Muscle layer of duodenum (tissue), 2 donors: ENCODE data around the gene FOLR3.
"Not testable (repeated sequence)": the region's sequence is repeated elsewhere in the genome, so short reads cannot be mapped to it uniquely, and the experiment has no call there.

Source experiments
- H3K27ac ChIP-seq: one replicate; pipeline ENCODE4 v1.7.0; 2013; ENCODE audit warnings: mild to moderate bottlenecking, low read length
- H3K27me3 ChIP-seq: one replicate; pipeline ENCODE4 v1.7.0; 2013; ENCODE audit warnings: low read depth, mild to moderate bottlenecking, control low read depth, low read length
- H3K36me3 ChIP-seq, 2 donors: one replicate each; pipeline ENCODE4 v1.7.0; 2013; ENCODE audit warnings: low read length in 2 of 2, control low read depth in 1 of 2, mild to moderate bottlenecking in 1 of 2; ENCODE audit not compliant: insufficient read depth in 2 of 2, control insufficient read depth in 1 of 2
- H3K4me1 ChIP-seq, 2 donors: one replicate each; pipeline ENCODE4 v1.7.0; 2013; ENCODE audit warnings: low read length in 2 of 2, mild to moderate bottlenecking in 2 of 2, control low read depth in 1 of 2, moderate library complexity in 1 of 2; ENCODE audit not compliant: insufficient read depth in 2 of 2, control insufficient read depth in 1 of 2
- H3K4me3 ChIP-seq, 2 donors: one replicate each; pipeline ENCODE4 v1.7.0; 2013; ENCODE audit warnings: low read length in 2 of 2, low read depth in 1 of 2, mild to moderate bottlenecking in 1 of 2
- H3K9me3 ChIP-seq, 2 donors: one replicate each; pipeline ENCODE4 v1.7.0; 2013; ENCODE audit warnings: low read length in 2 of 2, control low read depth in 1 of 2, mild to moderate bottlenecking in 1 of 2; ENCODE audit not compliant: control insufficient read depth in 1 of 2
- donor health status: healthy.

The FOLR3 gene

DNA sequence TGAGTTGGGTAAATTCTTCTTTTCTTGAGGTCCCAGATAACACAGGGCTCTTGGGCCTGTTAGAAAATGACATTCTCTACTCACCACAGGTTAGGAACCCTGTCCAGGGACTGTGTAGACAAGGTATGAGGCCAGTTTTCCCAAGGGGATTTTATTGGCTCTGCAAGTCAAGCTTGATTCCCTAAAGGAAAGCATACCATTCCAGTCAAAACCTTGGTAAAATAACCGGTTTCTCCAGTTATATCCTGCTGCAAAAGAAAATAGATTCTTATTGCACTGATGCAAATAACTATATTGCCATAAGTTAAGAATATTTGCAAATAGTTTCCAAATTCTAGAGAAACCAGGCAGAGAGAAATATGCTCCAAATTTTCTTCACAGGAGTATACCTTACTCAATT lies 9.6 kb upstream of the FOLR3 start:
- H3K9me3 ChIP-seq: no peaks in the 10 kb centered on the region
- no peaks in the 10 kb centered on the region for H3K4me1 ChIP-seq
- H3K36me3 ChIP-seq: no peaks in the 10 kb centered on the region
- no peaks in the 10 kb centered on the region for H3K27me3 ChIP-seq
- no peak overlapping the region for H3K27ac ChIP-seq
- no peak overlapping the region for H3K4me3 ChIP-seq

DNA sequence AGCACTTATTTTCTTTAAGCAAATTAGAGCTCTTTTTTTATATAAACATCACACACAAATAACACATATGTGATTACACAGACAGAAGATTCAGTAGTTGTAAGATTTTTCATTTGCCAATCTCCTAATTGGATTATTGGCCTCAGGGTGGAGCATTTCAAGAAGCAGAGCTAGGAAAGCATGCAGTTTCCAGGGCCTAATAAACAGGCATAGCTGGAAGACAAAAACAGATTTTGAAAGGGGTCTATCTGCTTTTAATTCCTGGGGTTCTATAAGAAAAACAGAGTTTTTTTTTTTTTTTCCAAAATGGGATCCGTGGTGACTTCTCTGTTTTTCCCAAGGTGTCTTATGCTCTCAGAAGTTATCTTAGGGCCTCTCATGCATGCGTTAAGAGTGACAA lies 7.6 kb upstream of the FOLR3 start:
- no peaks in the 10 kb centered on the region for H3K4me1 ChIP-seq
- no peak overlapping the region for H3K27ac ChIP-seq
- no peak overlapping the region for H3K4me3 ChIP-seq
- no peaks in the 10 kb centered on the region for H3K36me3 ChIP-seq
- no peaks in the 10 kb centered on the region for H3K9me3 ChIP-seq
- no peaks in the 10 kb centered on the region for H3K27me3 ChIP-seq

DNA sequence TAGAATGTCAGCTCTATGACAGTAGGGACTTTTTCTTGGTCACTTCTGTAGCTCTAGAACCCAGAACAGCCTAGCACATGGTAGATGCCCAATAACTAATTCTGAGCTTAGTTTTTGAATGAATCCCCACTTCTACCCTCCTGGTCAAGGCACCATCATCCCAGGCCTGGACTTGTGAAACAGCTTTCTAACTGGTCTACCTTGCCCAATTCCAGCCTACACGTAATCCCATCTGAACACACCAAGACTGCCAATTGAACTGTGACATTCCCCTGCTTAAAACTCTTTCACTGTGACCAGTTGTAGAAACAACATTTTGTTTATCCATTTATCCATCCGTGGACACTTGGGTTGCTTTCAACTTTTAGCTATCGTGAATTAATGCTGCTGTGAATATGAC lies 6.1 kb upstream of the FOLR3 start:
- Histone ChIP-seq H3K36me3 (no peaks in the 10 kb centered on the region), H3K4me3 (no peak overlapping the region), H3K27ac (no peak overlapping the region), H3K9me3 (no peaks in the 10 kb centered on the region), H3K4me1 (no peaks in the 10 kb centered on the region), H3K27me3 (no peaks in the 10 kb centered on the region)

DNA sequence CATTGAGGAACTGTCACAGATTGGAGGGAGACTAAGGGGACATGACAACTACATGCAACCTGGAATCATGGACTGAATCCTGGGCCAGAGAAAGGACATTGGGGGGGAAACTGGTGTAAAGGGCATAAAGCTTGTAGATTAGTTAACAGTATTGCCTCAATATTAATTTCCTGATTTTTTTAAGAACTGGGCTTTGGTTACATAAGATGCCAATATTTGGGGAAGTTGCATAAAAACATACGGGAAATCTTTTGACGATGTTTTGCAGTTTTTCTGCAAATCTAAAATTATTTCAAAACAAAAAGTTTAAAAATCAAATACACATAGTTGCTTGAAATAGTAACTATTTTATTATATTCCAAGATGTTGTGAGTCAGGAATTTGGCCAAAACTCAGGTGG lies 2.9 kb upstream of the FOLR3 start:
- Histone ChIP-seq H3K4me3 (peak overlapping the region in 1 of 2 donors; percentile 1), H3K9me3 (no peaks in the 10 kb centered on the region), H3K36me3 (no peaks in the 10 kb centered on the region), H3K27me3 (no peaks in the 10 kb centered on the region), H3K4me1 (no peaks in the 10 kb centered on the region), H3K27ac (no peak overlapping the region)

DNA sequence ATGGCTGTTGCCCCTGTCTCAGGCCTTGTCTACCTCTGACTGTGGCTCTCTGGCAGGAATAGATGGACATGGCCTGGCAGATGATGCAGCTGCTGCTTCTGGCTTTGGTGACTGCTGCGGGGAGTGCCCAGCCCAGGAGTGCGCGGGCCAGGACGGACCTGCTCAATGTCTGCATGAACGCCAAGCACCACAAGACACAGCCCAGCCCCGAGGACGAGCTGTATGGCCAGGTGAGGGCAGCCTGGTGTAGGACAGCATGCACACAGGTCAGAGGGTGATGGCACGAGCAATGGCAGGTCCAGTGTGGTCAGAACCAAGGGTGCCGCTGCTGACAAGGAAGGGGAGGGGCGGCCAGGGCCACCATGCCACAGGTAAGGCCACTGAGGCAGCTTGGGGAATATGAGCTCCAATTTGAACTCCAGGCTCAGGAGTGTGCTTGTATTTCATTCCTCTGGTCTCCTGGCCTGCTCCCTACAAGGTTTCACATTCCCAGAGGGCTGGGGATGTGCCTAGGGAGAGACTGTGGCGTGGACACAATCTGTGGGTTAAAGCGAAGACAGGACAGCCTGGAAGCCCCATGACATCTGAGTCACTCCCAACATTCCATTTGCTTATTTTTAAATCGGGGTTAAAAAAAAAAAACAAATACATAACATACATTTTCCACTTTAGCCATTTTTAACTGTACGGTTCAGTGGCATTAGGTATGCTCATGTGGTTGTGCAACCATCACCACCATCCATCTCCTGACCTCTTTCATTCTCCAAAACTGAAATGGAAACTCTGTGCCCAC lies 562 bp downstream of the FOLR3 start:
- Histone ChIP-seq H3K27me3 (no peaks in the 10 kb centered on the region), H3K27ac (no peak overlapping the region), H3K4me1 (no peaks in the 10 kb centered on the region), H3K4me3 (peak overlapping the region in 1 of 2 donors; percentile 35), H3K36me3 (no peaks in the 10 kb centered on the region), H3K9me3 (no peaks in the 10 kb centered on the region)

DNA sequence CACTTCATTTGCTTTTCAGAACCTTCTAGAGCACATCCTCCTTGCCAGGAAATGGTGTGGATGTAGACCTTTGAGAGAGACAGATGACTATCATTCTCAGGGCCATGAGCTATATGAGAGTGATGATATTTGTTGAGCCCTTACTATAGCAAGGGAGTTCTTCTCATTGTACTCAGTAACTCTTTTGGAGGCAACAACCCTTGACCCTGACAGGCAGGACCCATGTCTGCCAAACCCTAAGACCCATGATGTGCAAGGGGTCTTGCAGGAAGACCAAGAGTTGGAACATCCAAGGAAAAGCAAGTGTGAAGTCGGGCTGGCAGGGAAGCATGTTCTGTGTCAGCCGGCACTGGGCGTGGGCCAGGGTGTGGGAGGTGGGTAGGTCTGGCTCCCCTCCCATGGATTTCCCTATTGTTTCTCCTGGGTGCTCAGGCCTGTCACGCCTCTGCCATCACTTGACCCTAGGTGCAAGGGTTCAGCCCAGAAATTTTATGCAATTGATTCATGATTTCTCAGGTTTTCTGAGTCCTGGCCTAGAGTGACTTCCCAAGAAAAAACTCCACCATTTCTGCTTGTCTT lies 1.2 kb downstream of the FOLR3 start:
- Histone ChIP-seq H3K9me3 (no peaks in the 10 kb centered on the region), H3K36me3 (no peaks in the 10 kb centered on the region), H3K27me3 (no peaks in the 10 kb centered on the region), H3K4me3 (peak overlapping the region in 1 of 2 donors; percentile 35), H3K27ac (no peak overlapping the region), H3K4me1 (no peaks in the 10 kb centered on the region)

DNA sequence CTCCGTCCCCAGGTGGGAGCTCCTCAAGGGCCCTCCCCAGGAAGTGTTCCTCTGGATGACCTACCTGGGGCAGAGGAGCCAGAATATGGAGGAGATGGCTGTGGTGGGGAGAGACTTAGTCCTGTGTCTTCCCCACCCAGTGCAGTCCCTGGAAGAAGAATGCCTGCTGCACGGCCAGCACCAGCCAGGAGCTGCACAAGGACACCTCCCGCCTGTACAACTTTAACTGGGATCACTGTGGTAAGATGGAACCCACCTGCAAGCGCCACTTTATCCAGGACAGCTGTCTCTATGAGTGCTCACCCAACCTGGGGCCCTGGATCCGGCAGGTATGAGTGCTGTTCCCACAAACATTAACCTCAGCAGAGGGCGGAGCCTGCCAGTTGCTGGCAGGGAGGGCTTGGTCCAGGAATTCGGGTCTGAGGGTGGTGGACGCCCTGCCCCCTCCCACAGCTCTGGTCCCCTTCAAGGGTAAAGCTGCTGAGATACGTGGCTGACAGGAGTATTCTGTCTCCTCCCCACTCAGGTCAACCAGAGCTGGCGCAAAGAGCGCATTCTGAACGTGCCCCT lies 3.4 kb downstream of the FOLR3 start:
- no peak overlapping the region for H3K4me3 ChIP-seq
- no peak overlapping the region for H3K27ac ChIP-seq
- no peaks in the 10 kb centered on the region for H3K4me1 ChIP-seq
- no peaks in the 10 kb centered on the region for H3K9me3 ChIP-seq
- H3K27me3 ChIP-seq: no peaks in the 10 kb centered on the region
- no peaks in the 10 kb centered on the region for H3K36me3 ChIP-seq

DNA sequence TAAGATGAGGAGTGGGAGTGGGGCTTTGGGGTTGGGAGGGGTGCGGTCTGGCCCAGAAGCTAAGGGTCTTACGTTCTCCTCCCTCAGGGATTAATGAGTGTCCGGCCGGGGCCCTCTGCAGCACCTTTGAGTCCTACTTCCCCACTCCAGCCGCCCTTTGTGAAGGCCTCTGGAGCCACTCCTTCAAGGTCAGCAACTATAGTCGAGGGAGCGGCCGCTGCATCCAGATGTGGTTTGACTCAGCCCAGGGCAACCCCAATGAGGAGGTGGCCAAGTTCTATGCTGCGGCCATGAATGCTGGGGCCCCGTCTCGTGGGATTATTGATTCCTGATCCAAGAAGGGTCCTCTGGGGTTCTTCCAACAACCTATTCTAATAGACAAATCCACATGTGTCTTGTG lies 4.0 kb downstream of the FOLR3 start:
- Histone ChIP-seq H3K27ac (no peak overlapping the region), H3K36me3 (no peaks in the 10 kb centered on the region), H3K4me1 (no peaks in the 10 kb centered on the region), H3K27me3 (no peaks in the 10 kb centered on the region), H3K9me3 (no peaks in the 10 kb centered on the region), H3K4me3 (no peak overlapping the region)

DNA sequence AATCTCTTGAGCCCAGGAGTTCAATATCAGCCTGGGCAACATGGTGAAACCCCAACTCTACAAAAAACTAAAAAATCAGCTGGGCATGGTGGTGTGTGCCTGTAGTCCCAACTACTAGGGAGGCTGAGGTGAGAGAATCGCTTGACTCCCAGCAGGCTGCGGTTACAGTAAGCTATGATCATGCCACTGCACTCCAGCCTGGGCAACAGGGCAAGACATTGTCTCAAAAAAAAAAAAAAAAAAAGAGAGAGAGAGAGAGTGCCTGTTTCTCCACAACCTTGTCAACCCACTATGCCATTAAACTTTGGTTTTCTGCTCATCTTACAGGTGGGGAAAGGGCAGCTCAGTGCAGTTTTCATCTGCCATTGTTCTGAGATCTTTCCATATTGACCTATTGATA lies 5.1 kb downstream of the FOLR3 start:
- Histone ChIP-seq H3K36me3 (no peaks in the 10 kb centered on the region), H3K4me3 (no peak overlapping the region), H3K9me3 (no peaks in the 10 kb centered on the region), H3K27me3 (no peaks in the 10 kb centered on the region), H3K4me1 (no peaks in the 10 kb centered on the region), H3K27ac (no peak overlapping the region)

DNA sequence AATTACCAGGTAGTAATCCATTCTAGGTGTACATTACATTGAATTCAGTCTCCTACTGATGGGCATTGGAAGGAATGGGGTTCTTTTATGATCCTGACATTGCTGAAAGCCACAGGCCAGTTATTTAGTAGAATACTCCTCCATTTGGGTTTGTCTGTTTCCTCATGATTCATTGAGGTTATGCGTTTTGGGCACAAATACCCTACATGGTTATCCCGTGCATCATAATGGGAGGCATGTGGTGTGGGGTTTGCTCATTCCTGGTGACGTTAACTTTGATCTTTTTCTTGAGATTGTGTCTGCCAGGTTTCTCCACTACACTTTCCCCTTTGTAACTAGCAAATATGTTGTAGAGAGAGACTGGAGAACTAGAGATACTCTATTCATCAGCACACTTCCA lies 5.5 kb downstream of the FOLR3 start:
- no peaks in the 10 kb centered on the region for H3K9me3 ChIP-seq
- H3K27me3 ChIP-seq: no peaks in the 10 kb centered on the region
- no peaks in the 10 kb centered on the region for H3K36me3 ChIP-seq
- no peaks in the 10 kb centered on the region for H3K4me1 ChIP-seq
- no peak overlapping the region for H3K4me3 ChIP-seq
- no peak overlapping the region for H3K27ac ChIP-seq

DNA sequence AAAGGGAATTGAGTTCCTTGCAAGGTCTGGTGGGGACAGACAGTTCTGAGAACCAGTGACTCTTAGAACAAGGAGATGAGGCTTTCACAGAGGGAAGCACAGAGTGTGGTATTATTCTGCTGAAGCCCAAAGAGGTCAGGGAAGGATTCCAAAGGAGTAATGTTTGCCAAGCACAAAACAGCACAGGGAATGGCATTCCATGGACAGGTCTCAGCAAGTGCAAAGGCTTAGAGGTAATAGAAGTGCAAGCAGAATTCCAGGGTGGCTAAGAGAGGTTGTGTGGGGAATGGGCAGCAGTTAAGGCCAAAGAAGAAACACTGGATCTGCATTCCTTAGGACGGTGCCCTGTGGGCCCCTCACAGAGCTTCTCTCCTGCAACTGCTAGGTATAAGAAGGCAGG lies 6.6 kb downstream of the FOLR3 start:
- H3K9me3 ChIP-seq, H3K4me1 ChIP-seq, H3K27ac ChIP-seq, H3K4me3 ChIP-seq, H3K27me3 ChIP-seq, H3K36me3 ChIP-seq: not testable (repeated sequence)

DNA sequence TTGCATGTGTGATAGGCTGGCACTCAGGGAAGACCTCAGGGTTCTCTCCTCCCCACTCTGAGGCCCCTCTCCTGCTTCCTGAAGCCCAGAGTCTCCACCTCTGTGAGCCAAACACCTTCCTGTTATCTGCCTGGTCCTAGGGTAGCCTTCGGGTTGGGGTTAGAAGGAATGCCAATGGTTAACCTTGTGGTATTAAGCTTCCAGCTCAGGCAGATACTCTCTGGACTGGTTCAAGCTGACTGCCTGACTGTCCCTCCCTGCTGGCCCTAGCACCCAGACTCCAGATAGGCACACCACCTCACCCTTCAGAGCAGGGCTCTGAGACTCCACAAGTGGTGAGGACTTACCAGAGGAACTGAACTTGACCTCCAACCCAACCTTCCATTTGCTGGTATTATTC lies 7.0 kb downstream of the FOLR3 start:
- not testable (repeated sequence) for H3K4me3 ChIP-seq, H3K27ac ChIP-seq, H3K36me3 ChIP-seq, H3K9me3 ChIP-seq, H3K27me3 ChIP-seq, H3K4me1 ChIP-seq
